Skeletal muscle satellite cell (primary cell): ENCODE data around the gene TJP2.
"Not testable (repeated sequence)": the region's sequence is repeated elsewhere in the genome, so short reads cannot be mapped to it uniquely, and the experiment has no call there.

ENCODE experiments used
- H3K27me3 ChIP-seq: 2 replicates; pipeline ENCODE4 v1.7.0; 2013; ENCODE audit warnings: low read length; ENCODE audit not compliant: control insufficient read depth, insufficient read depth
- H3K36me3 ChIP-seq: 2 replicates; pipeline ENCODE4 v1.7.0; 2013; ENCODE audit warnings: mild to moderate bottlenecking, control low read depth, low read length; ENCODE audit not compliant: insufficient read depth
- H3K4me1 ChIP-seq: 2 replicates; pipeline ENCODE4 v1.7.0; 2013; ENCODE audit warnings: low read length; ENCODE audit not compliant: control insufficient read depth, insufficient read depth
- H3K4me2 ChIP-seq: 2 replicates; pipeline ENCODE4 v1.7.0; 2013; ENCODE audit warnings: mild to moderate bottlenecking, low read length
- H3K4me3 ChIP-seq: 2 replicates; pipeline ENCODE4 v1.7.0; 2013; ENCODE audit warnings: low read length
- H3K9ac ChIP-seq: 2 replicates; pipeline ENCODE4 v1.7.0; 2013; ENCODE audit warnings: mild to moderate bottlenecking, low read depth, low read length, moderate library complexity
- H3K9me3 ChIP-seq: replicated peaks from 2 replicates; pipeline ENCODE4 v1.7.0; 2013; ENCODE audit warnings: mild to moderate bottlenecking, control low read depth, low read length

The TJP2 gene

DNA sequence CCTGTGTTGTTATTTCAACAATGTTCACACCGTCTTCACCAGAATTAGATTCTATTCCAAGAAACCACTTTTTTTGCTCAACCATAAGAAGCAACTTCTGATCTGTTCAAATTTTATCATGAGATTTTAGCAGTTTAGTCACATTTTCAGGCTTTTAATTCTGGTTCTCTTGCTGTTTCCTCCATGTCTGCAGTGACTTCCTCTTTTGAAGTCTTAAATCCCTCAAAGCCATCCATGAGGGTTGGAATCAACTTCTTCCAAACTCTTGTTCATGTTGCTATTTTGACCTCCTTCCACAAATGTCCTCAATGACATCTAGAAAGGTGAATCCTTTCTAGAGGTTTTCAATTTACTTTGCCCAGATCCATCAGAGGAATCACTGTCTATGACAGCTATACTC, 125.2 kb downstream of the TJP2 start:
- Histone ChIP-seq H3K4me2 (no peak overlapping the region), H3K36me3 (no peaks in the 10 kb centered on the region), H3K4me1 (no peaks in the 10 kb centered on the region), H3K9ac (no peak overlapping the region), H3K27me3 (peaks cover 48% of the 10 kb centered on the region), H3K4me3 (no peak overlapping the region), H3K9me3 (no peaks in the 10 kb centered on the region)

GRCh38 chr9:69299826-69300225, 125.7 kb downstream of the TJP2 start:
- no peak overlapping the region for H3K4me2 ChIP-seq
- no peak overlapping the region for H3K9ac ChIP-seq
- H3K36me3 ChIP-seq: no peaks in the 10 kb centered on the region
- peaks cover 49% of the 10 kb centered on the region for H3K27me3 ChIP-seq
- no peaks in the 10 kb centered on the region for H3K9me3 ChIP-seq
- H3K4me3 ChIP-seq: no peak overlapping the region
- H3K4me1 ChIP-seq: no peaks in the 10 kb centered on the region

GRCh38 chr9:69303331-69303730, 129.3 kb downstream of the TJP2 start:
- no peaks in the 10 kb centered on the region for H3K4me1 ChIP-seq
- no peak overlapping the region for H3K4me2 ChIP-seq
- no peak overlapping the region for H3K9ac ChIP-seq
- H3K36me3 ChIP-seq: no peaks in the 10 kb centered on the region
- peaks cover 35% of the 10 kb centered on the region for H3K27me3 ChIP-seq
- no peaks in the 10 kb centered on the region for H3K9me3 ChIP-seq
- H3K4me3 ChIP-seq: no peak overlapping the region

DNA sequence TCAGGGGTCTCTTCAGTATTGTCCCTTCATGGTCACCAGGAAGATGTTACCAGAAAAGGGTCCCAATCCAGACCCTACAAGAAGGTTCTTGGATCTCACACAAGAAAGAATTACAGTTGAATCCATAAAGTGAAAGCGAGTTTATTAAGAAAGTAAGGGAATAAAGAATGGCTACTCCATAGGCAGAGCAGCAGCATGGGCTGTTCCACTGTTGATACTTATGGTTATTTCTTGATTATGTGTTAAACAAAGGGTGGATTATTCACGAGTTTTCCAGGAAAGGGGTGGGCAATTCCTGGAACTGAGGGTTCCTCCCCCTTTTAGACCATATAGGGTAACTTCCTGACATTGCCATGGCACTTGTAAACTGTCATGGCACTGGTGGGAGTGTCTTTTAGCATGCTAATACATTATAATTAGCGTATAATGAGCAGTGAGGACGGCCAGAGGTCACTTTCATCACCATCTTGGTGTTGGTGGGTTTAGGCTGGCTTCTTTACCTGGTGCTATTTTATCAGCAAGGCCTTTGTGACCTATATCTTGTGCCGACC, 132.9 kb downstream of the TJP2 start:
- not testable (repeated sequence) for H3K4me3 ChIP-seq

GRCh38 chr9:69307446-69308205, 133.5 kb downstream of the TJP2 start:
- Histone ChIP-seq H3K4me1 (no peaks in the 10 kb centered on the region), H3K4me3 (no peak overlapping the region), H3K27me3 (peaks cover 23% of the 10 kb centered on the region), H3K36me3 (no peaks in the 10 kb centered on the region), H3K9ac (no peak overlapping the region), H3K9me3 (no peaks in the 10 kb centered on the region), H3K4me2 (no peak overlapping the region)

More for the DNA sequence above, 132.9 kb downstream of the TJP2 start:
- H3K27me3 ChIP-seq: peaks cover 27% of the 10 kb centered on the region
- H3K36me3 ChIP-seq, H3K4me2 ChIP-seq, H3K4me1 ChIP-seq, H3K9ac ChIP-seq, H3K9me3 ChIP-seq: not testable (repeated sequence)

DNA sequence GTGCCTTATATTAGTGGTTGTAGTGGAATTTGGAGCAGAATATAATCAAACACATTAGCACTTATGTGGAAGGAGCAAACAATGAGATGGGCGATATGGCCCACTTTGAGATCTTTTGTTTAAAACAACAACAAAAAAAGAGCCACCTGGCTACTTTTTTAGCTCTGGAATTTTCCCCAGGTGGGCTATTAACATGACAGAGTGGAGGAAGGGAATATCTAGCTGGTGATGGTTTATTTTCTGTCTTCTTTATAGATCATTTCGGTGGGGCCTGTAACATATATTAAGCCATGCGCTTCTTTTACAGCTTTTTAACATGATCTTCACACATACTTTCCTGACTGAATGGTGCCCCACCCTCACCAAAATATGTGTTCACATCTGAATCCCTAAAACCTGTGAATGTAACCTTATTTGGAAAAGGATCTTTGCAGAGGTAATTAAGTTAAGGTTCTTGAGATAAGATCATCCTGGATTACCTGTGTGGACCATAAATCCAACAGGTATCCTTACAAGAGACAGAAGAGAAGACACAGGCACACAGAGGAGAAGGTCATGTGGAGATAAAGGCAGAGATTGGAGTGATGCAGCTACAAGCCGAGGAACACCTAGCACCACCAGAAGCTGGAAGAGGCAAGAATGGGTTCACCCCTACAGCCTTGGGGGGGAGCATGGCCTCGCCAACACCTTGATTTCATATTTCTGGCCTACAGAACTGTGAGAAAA, 134.3 kb downstream of the TJP2 start:
- Histone ChIP-seq H3K9me3 (no peaks in the 10 kb centered on the region), H3K4me1 (no peaks in the 10 kb centered on the region), H3K27me3 (peaks cover 16% of the 10 kb centered on the region), H3K9ac (no peak overlapping the region), H3K36me3 (no peaks in the 10 kb centered on the region), H3K4me2 (no peak overlapping the region), H3K4me3 (no peak overlapping the region)

- H3K4me2 ChIP-seq: no peak overlapping the region
- no peak overlapping the region for H3K9ac ChIP-seq
- no peaks in the 10 kb centered on the region for H3K36me3 ChIP-seq
- no peak overlapping the region for H3K4me3 ChIP-seq
- H3K27me3 ChIP-seq: peaks cover 15% of the 10 kb centered on the region
- no peaks in the 10 kb centered on the region for H3K9me3 ChIP-seq
- H3K4me1 ChIP-seq: no peaks in the 10 kb centered on the region
Measured at GRCh38 chr9:69313175-69313574, 139.1 kb downstream of the TJP2 start.

GRCh38 chr9:69314547-69314946, 140.5 kb downstream of the TJP2 start:
- H3K4me3 ChIP-seq: no peak overlapping the region
- H3K9me3 ChIP-seq: no peaks in the 10 kb centered on the region
- H3K9ac ChIP-seq: no peak overlapping the region
- no peaks in the 10 kb centered on the region for H3K4me1 ChIP-seq
- no peaks in the 10 kb centered on the region for H3K36me3 ChIP-seq
- no peak overlapping the region for H3K4me2 ChIP-seq
- H3K27me3 ChIP-seq: peaks cover 27% of the 10 kb centered on the region

- Histone ChIP-seq H3K36me3 (no peaks in the 10 kb centered on the region), H3K4me3 (no peak overlapping the region), H3K27me3 (peaks cover 46% of the 10 kb centered on the region), H3K9me3 (no peaks in the 10 kb centered on the region), H3K4me1 (no peaks in the 10 kb centered on the region), H3K4me2 (no peak overlapping the region), H3K9ac (no peak overlapping the region)
Measured at GRCh38 chr9:69317081-69317480, 143.0 kb downstream of the TJP2 start.

- H3K27me3 ChIP-seq: peaks cover 54% of the 10 kb centered on the region
- no peaks in the 10 kb centered on the region for H3K4me1 ChIP-seq
- no peak overlapping the region for H3K9ac ChIP-seq
- H3K4me2 ChIP-seq: no peak overlapping the region
- no peaks in the 10 kb centered on the region for H3K9me3 ChIP-seq
- H3K36me3 ChIP-seq: no peaks in the 10 kb centered on the region
- H3K4me3 ChIP-seq: no peak overlapping the region
Measured at GRCh38 chr9:69317894-69318293, 143.8 kb downstream of the TJP2 start.

DNA sequence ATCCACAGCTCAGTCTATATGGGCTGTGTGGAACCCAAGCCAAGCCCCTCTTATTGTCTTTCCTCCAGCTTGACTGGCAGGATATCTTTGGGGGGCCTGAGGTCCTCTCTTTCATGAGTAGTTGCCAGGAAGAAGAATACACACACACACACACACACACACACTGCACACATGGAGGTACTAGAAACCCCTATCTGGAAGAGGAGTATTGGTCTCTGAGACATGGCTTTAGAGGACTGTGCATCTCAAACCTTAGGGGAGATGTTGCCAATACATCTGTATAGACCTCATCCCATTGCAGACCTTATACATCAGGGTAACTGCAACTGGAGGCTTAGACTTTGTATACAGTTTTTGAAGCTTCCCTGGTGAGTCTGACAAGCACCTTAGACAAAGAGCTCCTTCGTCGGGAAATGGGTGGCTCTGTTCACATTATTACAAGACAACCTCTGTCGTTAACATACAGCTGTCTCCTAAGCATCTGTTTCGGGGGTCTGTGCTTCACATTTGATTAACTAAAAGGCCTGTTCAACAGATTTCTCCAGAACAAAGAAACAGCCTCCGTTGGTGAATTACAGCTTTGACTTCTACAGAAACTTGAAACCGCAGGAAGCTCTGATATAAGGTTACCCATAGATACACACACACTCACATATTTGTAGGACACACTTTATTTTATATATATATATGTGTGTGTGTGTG, 145.4 kb downstream of the TJP2 start:
- Histone ChIP-seq H3K4me1 (peaks cover 1% of the 10 kb centered on the region), H3K9me3 (no peaks in the 10 kb centered on the region), H3K4me3 (no peak overlapping the region), H3K27me3 (peaks cover 67% of the 10 kb centered on the region), H3K9ac (no peak overlapping the region), H3K4me2 (no peak overlapping the region), H3K36me3 (no peaks in the 10 kb centered on the region)
